Hypothalamus (tissue), 51 donors: Measurements from ENCODE around the gene PHC2.

ENCODE experiments used
- DNase-seq, 51 donors: peaks; one replicate each; lab custom pipeline; 2025; lab: John Stamatoyannopoulos, UW

The PHC2 gene

DNA sequence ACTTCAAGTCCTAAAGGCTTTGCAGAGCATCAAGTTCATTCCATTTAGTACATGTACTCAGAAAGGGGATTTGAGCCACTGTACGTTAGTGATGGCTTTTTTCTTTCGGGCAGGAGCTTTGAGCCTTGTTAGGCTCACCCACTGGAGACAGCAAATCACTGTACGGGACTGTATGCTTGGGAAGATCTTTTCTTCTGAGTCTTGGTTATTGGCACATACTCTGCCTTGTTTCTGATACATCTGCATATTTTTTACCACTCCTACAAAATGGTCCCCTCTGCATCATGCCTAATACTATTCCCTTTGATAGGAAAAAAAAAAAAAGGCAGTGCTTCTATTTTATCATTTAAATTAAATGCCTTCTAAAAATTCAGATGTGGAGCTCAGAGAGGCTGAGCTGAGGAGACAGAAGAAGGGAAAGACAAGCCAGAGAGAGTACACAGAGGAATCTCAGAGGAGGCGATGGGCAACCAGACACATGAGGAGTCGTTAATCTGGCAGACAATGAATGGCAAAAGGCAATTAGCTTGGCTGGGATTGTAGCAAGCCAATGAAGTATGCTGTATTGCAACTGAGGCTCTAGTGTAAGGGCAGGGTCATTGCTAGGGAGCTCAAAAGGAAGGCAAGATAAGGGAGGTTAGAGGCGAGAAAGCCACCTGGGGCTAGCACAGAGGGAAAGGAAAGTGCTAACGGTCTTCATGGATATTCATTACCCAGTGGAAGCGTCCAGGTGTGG lies 39.4 kb downstream of the PHC2 start:
- DNase-seq, result peak in 1 of 51 donors; percentile 62

GRCh38 chr1:33390542-33390941 lies 40.4 kb downstream of the PHC2 start:
- DNase-seq, result no peak

DNA sequence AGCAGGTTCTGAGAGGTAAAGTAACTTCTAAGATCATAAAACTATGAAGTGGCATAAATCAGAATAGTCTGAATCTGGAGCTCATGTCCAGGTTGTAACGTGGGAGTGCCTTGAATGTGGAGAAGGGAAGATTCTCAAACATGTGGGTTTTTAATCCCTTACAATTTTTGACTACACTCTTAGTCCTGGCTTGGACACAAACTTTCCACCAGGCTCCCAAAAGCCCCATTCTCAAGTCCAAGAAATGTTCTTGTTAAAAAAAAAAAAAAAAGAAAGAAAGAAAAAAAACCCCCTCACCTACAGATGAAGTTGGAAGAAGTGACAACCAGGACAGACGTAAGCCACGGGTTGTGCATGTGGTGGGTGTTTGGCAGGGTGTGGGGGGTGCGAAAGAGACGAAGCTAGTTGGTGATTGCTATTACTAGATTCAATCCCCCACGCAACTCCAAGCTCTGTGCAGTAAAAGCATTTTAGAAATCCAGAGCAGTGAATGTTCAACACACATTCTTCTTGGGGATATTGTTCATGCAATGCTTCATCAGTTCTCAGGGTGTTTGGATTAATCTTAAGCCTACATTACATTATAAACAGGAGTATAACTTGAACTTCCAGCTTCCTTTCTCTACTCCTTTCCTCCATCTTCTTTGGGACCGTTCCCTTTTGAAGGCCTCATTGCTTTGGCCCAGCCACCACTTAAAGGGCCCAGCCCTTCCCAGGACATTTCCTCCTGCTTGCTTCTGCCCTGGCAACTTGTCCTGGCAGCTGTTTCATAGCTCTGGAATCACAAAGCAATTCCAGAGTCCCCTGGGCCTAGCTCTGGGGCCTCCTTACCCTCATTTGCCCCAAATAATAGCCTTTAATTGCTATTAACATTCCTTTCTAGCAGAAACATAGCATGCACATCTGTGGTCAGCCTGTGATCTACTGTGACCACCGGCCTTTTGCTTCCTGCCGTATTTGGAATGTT lies 41.8 kb downstream of the PHC2 start:
- DNase-seq, result peak in 2 of 51 donors; percentile 34 to 54

GRCh38 chr1:33387625-33388024 lies 43.3 kb downstream of the PHC2 start:
- no peak for DNase-seq

- no peak for DNase-seq
Observed at GRCh38 chr1:33385251-33385650, 45.6 kb downstream of the PHC2 start.

- DNase-seq, result peak in 3 of 51 donors; percentile 36 to 41 (median 40)
Observed at GRCh38 chr1:33384040-33384812, 46.7 kb downstream of the PHC2 start.

GRCh38 chr1:33383489-33383888 lies 47.4 kb downstream of the PHC2 start:
- peak in 2 of 51 donors; percentile 29 to 69 for DNase-seq

DNA sequence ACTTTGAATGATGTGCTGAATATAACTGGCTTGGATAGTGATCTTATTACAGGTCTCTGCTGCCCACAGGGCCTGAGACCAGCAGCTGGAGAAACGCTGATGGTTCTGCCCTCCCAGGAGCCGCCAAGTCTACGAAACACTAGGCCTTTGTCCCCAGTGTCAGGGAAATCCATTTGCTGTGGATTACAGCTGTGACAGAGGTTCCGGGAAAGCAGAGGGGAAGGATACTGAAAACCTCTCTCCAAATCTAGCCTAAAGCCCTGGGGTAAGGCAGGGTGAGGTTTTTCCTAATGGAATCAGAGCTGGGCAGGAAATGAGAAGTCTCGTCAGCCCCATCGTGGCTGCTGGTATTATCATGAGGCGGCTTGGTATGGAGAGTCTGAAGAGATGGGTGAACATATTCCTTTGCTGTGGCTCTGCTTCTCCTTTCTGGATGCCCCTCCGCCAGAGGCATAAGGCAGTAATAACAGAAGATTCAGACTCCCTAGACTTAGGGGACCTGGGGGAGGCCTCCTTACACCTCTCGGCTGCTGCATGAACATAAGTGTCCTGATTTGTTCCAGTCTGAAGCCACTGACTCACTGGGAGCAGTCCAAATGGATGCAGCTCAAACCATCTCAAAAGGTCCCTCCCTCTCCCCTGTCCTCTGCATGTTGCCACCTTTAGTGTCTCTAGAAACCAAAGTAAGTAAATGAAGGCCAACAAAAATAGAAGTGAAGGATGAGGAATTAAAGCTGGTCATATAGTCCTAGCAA lies 48.1 kb downstream of the PHC2 start:
- peak in 36 of 51 donors; percentile 25 to 87 (median 58) for DNase-seq

- DNase-seq, result peak in 1 of 51 donors; percentile 27
Observed at GRCh38 chr1:33381977-33382376, 48.9 kb downstream of the PHC2 start.

- DNase-seq, result no peak
Observed at GRCh38 chr1:33380811-33381210, 50.1 kb downstream of the PHC2 start.

GRCh38 chr1:33379631-33380354 lies 51.1 kb downstream of the PHC2 start:
- peak in 2 of 51 donors; percentile 16 to 23 for DNase-seq

DNA sequence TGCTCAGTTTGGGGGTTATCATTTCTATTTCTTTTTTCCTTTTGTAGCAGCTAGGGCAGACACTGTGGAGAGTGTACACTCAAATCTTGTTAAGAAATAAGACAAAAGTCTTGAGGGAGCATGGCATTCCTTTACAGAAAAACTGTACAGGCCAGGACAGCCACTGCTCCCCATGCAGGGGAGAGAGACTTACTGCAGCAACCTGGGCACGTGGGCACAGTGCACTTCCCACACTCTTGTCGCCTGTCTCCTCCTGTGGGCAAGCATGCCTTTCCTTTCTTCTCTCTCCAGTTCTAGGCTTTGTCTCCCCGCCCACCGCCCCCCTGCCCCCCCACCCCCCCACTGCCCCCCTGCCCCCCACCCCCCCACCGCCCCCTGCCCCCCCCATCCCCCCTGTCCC lies 51.9 kb downstream of the PHC2 start:
- DNase-seq, result peak in 2 of 51 donors; percentile 18 to 22

GRCh38 chr1:33378524-33378923 lies 52.4 kb downstream of the PHC2 start:
- DNase-seq, result no peak

- DNase-seq, result no peak
Observed at GRCh38 chr1:33377756-33378155, 53.1 kb downstream of the PHC2 start.

GRCh38 chr1:33377013-33377412 lies 53.9 kb downstream of the PHC2 start:
- DNase-seq, result no peak

GRCh38 chr1:33375316-33375715 lies 55.6 kb downstream of the PHC2 start:
- no peak for DNase-seq

- DNase-seq, result no peak
Observed at GRCh38 chr1:33374336-33375105, 56.4 kb downstream of the PHC2 start.

DNA sequence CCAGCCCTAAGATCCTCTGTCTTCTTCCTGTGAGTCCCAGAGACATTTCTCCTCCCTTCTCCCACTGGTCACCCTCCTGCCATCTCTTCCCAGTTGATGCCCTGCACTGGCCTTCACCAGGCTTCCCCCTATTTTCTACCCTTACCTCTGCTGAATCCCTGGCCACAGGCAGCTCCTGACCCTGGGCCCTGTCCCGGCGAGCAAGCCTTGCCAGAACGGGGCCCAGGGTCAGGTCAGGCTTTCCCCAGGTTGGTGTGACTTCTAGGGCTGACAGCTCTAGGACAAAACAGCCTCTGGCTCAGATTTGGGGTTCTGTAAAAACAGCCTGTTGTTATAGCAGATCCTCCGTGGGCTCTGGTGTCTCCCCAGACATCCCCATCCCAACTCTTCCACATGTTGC lies 57.3 kb downstream of the PHC2 start:
- DNase-seq, result no peak

- no peak for DNase-seq
Observed at GRCh38 chr1:33372677-33373076, 58.2 kb downstream of the PHC2 start.
